ENCODE measurements around the gene PDGFC. TPM values are rescaled to one million over a fixed set of nuclear protein-coding genes. Genes with fewer than 3 reads are reported as not detected.

Gene PDGFC
- total and polyA plus RNA-seq, 2 of the 8 experiments (the other 6 are each of a cell fraction or from before 2014, with no cell fraction given), result 0.65 to 2.7 TPM

DNA sequence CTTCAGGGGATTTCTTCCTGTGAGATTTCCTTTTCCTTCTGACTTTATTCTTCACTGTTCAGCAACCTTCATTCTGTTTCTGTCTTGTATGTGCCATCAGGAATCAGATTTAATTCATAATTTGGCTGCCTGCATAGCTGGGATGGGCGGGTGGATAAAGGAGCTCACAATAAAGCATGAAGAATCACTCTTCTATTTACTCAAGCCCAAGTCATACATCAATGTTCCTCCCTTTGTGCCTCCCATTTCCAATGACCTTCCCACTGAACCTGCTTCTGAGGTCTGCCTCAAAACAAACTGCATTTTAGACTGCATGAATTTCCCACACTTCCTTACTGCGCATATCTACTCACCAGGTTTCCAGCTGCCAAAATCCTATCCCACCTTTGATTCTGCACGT lies 14.0 kb downstream of the PDGFC start:
- no peak overlapping the region for H3K9ac ChIP-seq (replicated peaks in 1 of 4; ENCODE audit: extremely low read depth in 1 of 4, low read depth in 3 of 4, low read length in 3 of 4)
- 0 out of 2 replicates have a peak, but pooled peaks cover 2% of the 10 kb centered on the region for H3K79me1 ChIP-seq (ENCODE audit: low read depth, low read length)
- FAIRE-seq (no peak), DNase-seq (ENCODE audit: low read depth in 1 of 2, low spot score in 2 of 2) (no peak)
- H3K27me3 ChIP-seq (replicated peaks in 1 of 4; ENCODE audit: control insufficient read depth in 3 of 4, extremely low read depth in 1 of 4, insufficient read depth in 3 of 4, low read length in 3 of 4), result no peaks in the 10 kb centered on the region
- no peaks in the 10 kb centered on the region for H3K36me3 ChIP-seq (ENCODE audit: control insufficient read depth in 2 of 4, insufficient read depth in 4 of 4, low read length in 3 of 4)
- H3K4ac ChIP-seq (replicated peaks; ENCODE audit: insufficient read length, low read depth, low read length), result no peak overlapping the region
- H3K14ac ChIP-seq (ENCODE audit: insufficient read length), result no peak overlapping the region
- no peak overlapping the region for H4K8ac ChIP-seq (ENCODE audit: extremely low read depth, insufficient read depth, low read length)
- H3K9me3 ChIP-seq (ENCODE audit: insufficient read depth in 2 of 2, low read depth in 1 of 2, low read length in 1 of 2), result no peaks in the 10 kb centered on the region
- no peak overlapping the region for H4K5ac ChIP-seq (ENCODE audit: insufficient read length, low read depth, low read length)
- H3K4me3 ChIP-seq (ENCODE audit: extremely low read depth in 1 of 4, insufficient read depth in 2 of 4, low read depth in 3 of 4, low read length in 4 of 4), result no peak overlapping the region
- ChIA-PET CTCF (ENCODE audit: partially characterized antibody) (interaction anchor here (0.7 to 1.8 kb wide), 3 partner anchors 11 to 1001 kb away, joined by 3 to 5 read pairs (median 3); no protein-coding TSS in a partner anchor), POLR2A (ENCODE audit: partially characterized antibody) (interaction anchor here (1.0 kb wide), 1 partner anchor 13 kb away, joined by 3 read pairs; no protein-coding TSS in a partner anchor)
- WGBS, 2 experiments (ENCODE audit: extremely low coverage in 1 of 2, insufficient coverage in 1 of 2, insufficient read length in 1 of 2, insufficient replicate concordance in 2 of 2, low coverage in 1 of 2, low lambda C conversion rate in 2 of 2, missing lambda C conversion rate in 1 of 2), result 82% methylated on average over 3 of the region's 3 CpGs; no CpG with 5 or more reads in 1 of the 2 experiments
- no peak overlapping the region for H4K91ac ChIP-seq (replicated peaks; ENCODE audit: insufficient read length, low read length)
- H2BK15ac ChIP-seq (ENCODE audit: low read length), result no peak overlapping the region
- no peak overlapping the region for H2BK5ac ChIP-seq (ENCODE audit: low read depth, low read length)
- H3K79me2 ChIP-seq (ENCODE audit: control insufficient read depth in 1 of 2, insufficient read depth in 2 of 2, low read length in 2 of 2), result no peaks in the 10 kb centered on the region
- no peak overlapping the region for H2BK12ac ChIP-seq (ENCODE audit: low read depth, low read length)
- no peak overlapping the region for H2BK20ac ChIP-seq (ENCODE audit: low read length)
- no peaks in the 10 kb centered on the region for H3K23me2 ChIP-seq (ENCODE audit: low read depth, low read length)
- no peak overlapping the region for H3K56ac ChIP-seq (replicated peaks; ENCODE audit: insufficient read length, low read depth, low read length)
- H2AFZ ChIP-seq (ENCODE audit: low read length), result no peak overlapping the region
- H2BK120ac ChIP-seq (replicated peaks; ENCODE audit: low read depth, low read length), result no peak overlapping the region
- no peak overlapping the region for H3K18ac ChIP-seq (ENCODE audit: extremely low read depth, low read length)
- TF ChIP-seq CBX5 (IDR thresholded peaks at IDR 0.05; ENCODE audit: low read depth, low read length), result no peak
- no peak for TF ChIP-seq POLR2AphosphoS5 (IDR thresholded peaks at IDR 0.05; ENCODE audit: low read depth, low read length)
- TF ChIP-seq BACH1 (IDR thresholded peaks at IDR 0.05; ENCODE audit: low read length), result no peak
- no peak for TF ChIP-seq SP2 (IDR thresholded peaks at IDR 0.05; ENCODE audit: low read length)
- no peak for TF ChIP-seq MAFK (IDR thresholded peaks at IDR 0.05; ENCODE audit: low read depth, low read length)
- TF ChIP-seq, protein P1, sequence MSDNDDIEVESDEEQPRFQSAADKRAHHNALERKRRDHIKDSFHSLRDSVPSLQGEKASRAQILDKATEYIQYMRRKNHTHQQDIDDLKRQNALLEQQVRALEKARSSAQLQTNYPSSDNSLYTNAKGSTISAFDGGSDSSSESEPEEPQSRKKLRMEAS (IDR thresholded peaks at IDR 0.05), result no peak
- no peak for TF ChIP-seq EP300 (IDR thresholded peaks at IDR 0.05; ENCODE audit: borderline replicate concordance in 1 of 2, low read depth in 2 of 2, low read length in 2 of 2)
- TF ChIP-seq BRCA1 (IDR thresholded peaks at IDR 0.05; ENCODE audit: low read depth, low read length), result no peak
- no peak for TF ChIP-seq SRF (IDR thresholded peaks at IDR 0.05; ENCODE audit: low read depth, low read length)
- TF ChIP-seq ASH2L (IDR thresholded peaks at IDR 0.05; ENCODE audit: low read length), result no peak
- no peak for TF ChIP-seq SIX5 (IDR thresholded peaks at IDR 0.05; ENCODE audit: low read depth, low read length)
- TF ChIP-seq TAF7 (optimal IDR thresholded peaks at IDR 0.05; ENCODE audit: borderline replicate concordance, low read depth, low read length), result no peak
- TF ChIP-seq NRF1 (IDR thresholded peaks at IDR 0.05; ENCODE audit: low read depth, low read length), result no peak
- no peak for TF ChIP-seq RXRA (IDR thresholded peaks at IDR 0.05; ENCODE audit: insufficient read depth, low read depth, low read length)
- TF ChIP-seq JUND (IDR thresholded peaks at IDR 0.05; ENCODE audit: low read length), result no peak
- TF ChIP-seq TCF12 (IDR thresholded peaks at IDR 0.05; ENCODE audit: low read depth, low read length), result no peak
- peaks cover 0 to 4% (median under 1%) of the 10 kb centered on the region in 4 experiments; a peak in 2 of 7 replicates for H3K4me1 ChIP-seq (replicated peaks in 1 of 4; ENCODE audit: control insufficient read depth in 3 of 4, insufficient read depth in 4 of 4, low read length in 3 of 4)
- no peak overlapping the region for H3K23ac ChIP-seq (ENCODE audit: insufficient read length)
- H4K20me1 ChIP-seq (replicated peaks in 1 of 2; ENCODE audit: control insufficient read depth in 1 of 2, insufficient read depth in 2 of 2, low read length in 2 of 2), result no peaks in the 10 kb centered on the region
- no peak overlapping the region for H3K4me2 ChIP-seq (ENCODE audit: insufficient read depth in 1 of 2, low read depth in 2 of 2, low read length in 2 of 2)
- H3K27ac ChIP-seq (ENCODE audit: low read depth, low read length), result no peak overlapping the region
- H2AK5ac ChIP-seq (ENCODE audit: low read depth, low read length), result no peak overlapping the region
